Stomach (tissue), 9 donors: ENCODE data around the gene KCNMB3. TPM values are rescaled to one million over a fixed set of nuclear protein-coding genes. Genes with fewer than 3 reads are reported as not detected.
"Not testable (repeated sequence)": the region's sequence is repeated elsewhere in the genome, so short reads cannot be mapped to it uniquely, and the experiment has no call there.

Experiments
- DNase-seq, 2 donors: peaks; one replicate each; pipeline versions ENCODE4 v3.0.0 to v3.0.0-alpha.2; 2013 to 2019
- H3K27ac ChIP-seq, 5 donors: fragments of 200-600 bp in 4 of 5; sonication (generic) in 4 of 5; one replicate each; pipeline ENCODE4 v1.5.1; 2013 to 2019; ENCODE audit warnings: mild to moderate bottlenecking in 1 of 5, moderate library complexity in 1 of 5
- H3K27me3 ChIP-seq, 3 donors: fragments of 200-600 bp; sonication (generic); one replicate each; pipeline ENCODE4 v1.5.1; 2017 to 2019; ENCODE audit warnings: mixed run types in 1 of 3
- H3K36me3 ChIP-seq, 4 donors: fragments of 200-600 bp; sonication (generic); 1 replicate in 3 of 4; 2 replicates in 1 of 4; pipeline ENCODE4 v1.5.1; 2016 to 2019
- H3K4me1 ChIP-seq, 4 donors: fragments of 200-600 bp; sonication (generic); one replicate each; pipeline ENCODE4 v1.5.1; 2016 to 2019
- H3K4me3 ChIP-seq, 4 donors: fragments of 200-600 bp; sonication (generic) in 3 of 4; one replicate each; pipeline ENCODE4 v1.5.1; 2016 to 2019; ENCODE audit warnings: mild to moderate bottlenecking in 1 of 4
- H3K9me3 ChIP-seq, 4 donors: fragments of 200-600 bp; sonication (generic); one replicate each; pipeline ENCODE4 v1.5.1; 2016 to 2019
- EP300 ChIP-seq: sonication (generic); formaldehyde crosslinking; IDR thresholded peaks from one replicate; pipeline ENCODE4 v1.6.1; 2017; ENCODE audit warnings: antibody characterized with exemption
- POLR2A ChIP-seq, 4 donors: fragments of 450-650 bp; IDR thresholded peaks; one replicate each; pipeline ENCODE4 v1.6.1; 2016; ENCODE audit warnings: antibody characterized with exemption in 4 of 4, control low read depth in 2 of 4, mild to moderate bottlenecking in 1 of 4, moderate library complexity in 1 of 4
- POLR2AphosphoS5 ChIP-seq, 3 donors: sonication (generic); formaldehyde crosslinking; IDR thresholded peaks; one replicate each; pipeline ENCODE4 v1.6.1; 2016; ENCODE audit warnings: antibody characterized with exemption in 3 of 3
- WGBS, 5 donors: extraction: QIAGEN DNeasy Blood & Tissue Kit in 3 of 5; methylation state at CpG; one replicate each; pipeline versions ENCODE4 v1.1.5 to v1.1.7; 2013 to 2018; 5-methylcytosine and 5-hydroxymethylcytosine counted together
- intact Hi-C: fragments of 100-400 bp; cut with DNase I; formaldehyde crosslinking; loops from one replicate; pipeline ENCODE4 v1.15.1; 2023; ENCODE audit warnings: low total_unique reads
- polyA plus RNA-seq, 3 donors: library from polyadenylated mRNA; stranded (reverse); fragments of 200-250 nt; gene quantifications; one replicate each; pipeline ENCODE4 v1.2.3, GENCODE V29; 2013
- total RNA-seq, 5 donors: library from RNA; depleted of rRNA; stranded (reverse); fragments of >200 nt; gene quantifications; one replicate each; pipeline versions ENCODE4 v1.1.0 to v1.2.3, GENCODE V29; 2014 to 2016
- TF ChIP-seq, protein P1 (sequence below), 7 experiments: fragments of 450-650 bp in 4 of 7; fragments of 200-600 bp in 3 of 7; sonication (generic) in 3 of 7; IDR thresholded peaks; one replicate each; pipeline ENCODE4 v1.5.1; 2016 to 2019; ENCODE audit warnings: antibody characterized with exemption in 7 of 7, control low read depth in 2 of 7, mild to moderate bottlenecking in 1 of 7
- donor health status: healthy with polysubstance abuse.
- donor health status: Bipolar disorder and iron deficiency.
- donor health status: healthy.

KCNMB3 gene
- total and polyA plus RNA-seq, 8 donors = 0.58 to 7.2 (median 2.0) TPM; not detected in 1

DNA sequence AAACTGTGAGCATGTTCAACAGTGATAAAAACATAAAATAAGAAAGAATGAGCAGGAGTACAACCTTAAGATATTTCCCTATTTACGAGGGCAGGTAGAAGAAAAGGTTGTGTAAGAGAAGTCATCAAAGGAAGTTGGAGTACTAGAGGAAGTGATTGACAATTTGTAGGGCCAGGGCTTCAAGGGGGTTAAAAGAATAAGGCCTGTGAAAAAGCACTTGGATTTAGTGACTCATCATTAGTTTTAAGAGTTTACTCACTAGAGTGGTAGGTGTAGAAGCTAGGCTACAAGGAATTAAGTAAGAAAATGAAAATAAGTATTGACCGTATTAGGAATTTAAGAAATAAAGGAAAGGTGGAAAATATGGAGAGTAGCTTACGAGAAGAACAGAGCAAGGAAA lies 23.6 kb downstream of the KCNMB3 start:
- no peak overlapping the region for H3K27ac ChIP-seq
- peaks cover 0 to 76% (median 63%) of the 10 kb centered on the region in 4 donors for H3K36me3 ChIP-seq
- intact Hi-C loops = no loop called here
- TF ChIP-seq, protein P1, sequence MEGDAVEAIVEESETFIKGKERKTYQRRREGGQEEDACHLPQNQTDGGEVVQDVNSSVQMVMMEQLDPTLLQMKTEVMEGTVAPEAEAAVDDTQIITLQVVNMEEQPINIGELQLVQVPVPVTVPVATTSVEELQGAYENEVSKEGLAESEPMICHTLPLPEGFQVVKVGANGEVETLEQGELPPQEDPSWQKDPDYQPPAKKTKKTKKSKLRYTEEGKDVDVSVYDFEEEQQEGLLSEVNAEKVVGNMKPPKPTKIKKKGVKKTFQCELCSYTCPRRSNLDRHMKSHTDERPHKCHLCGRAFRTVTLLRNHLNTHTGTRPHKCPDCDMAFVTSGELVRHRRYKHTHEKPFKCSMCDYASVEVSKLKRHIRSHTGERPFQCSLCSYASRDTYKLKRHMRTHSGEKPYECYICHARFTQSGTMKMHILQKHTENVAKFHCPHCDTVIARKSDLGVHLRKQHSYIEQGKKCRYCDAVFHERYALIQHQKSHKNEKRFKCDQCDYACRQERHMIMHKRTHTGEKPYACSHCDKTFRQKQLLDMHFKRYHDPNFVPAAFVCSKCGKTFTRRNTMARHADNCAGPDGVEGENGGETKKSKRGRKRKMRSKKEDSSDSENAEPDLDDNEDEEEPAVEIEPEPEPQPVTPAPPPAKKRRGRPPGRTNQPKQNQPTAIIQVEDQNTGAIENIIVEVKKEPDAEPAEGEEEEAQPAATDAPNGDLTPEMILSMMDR (IDR thresholded peaks at IDR 0.05) = no peak
- no peak for TF ChIP-seq EP300
- no peak for TF ChIP-seq POLR2AphosphoS5 (IDR thresholded peaks at IDR 0.05)
- no peak for TF ChIP-seq POLR2A (IDR thresholded peaks at IDR 0.05)
- 84 to 94% (median 90%) methylated on average over 3 of the region's 3 CpGs for WGBS, 5 donors
- no peak for DNase-seq
- H3K4me3 ChIP-seq = no peak overlapping the region
- H3K4me1 ChIP-seq = no peaks in the 10 kb centered on the region
- no peaks in the 10 kb centered on the region for H3K9me3 ChIP-seq
- H3K27me3 ChIP-seq = no peaks in the 10 kb centered on the region

DNA sequence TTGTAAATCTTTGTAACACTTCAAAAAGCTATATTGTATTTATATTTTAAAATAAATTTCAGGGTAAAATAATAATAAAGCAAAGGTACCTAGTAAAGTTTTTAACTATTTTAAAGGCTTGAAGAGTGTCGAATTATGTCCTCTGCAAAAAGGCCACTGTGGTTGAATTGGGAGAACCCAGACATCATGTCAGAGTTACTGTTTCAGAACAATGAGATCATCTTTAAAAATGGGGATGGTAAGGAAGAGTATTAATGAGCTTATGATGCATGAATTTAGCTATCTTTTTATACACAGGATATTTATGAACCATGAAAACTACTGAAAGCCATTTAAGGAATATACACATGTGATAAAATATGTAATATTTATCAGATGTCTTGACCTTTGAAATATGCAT lies 26.3 kb downstream of the KCNMB3 start:
- no peak overlapping the region for H3K27ac ChIP-seq
- WGBS, 5 donors = 90 to 100% (median 96%) methylated on average over 1 of the region's 1 CpG

DNA sequence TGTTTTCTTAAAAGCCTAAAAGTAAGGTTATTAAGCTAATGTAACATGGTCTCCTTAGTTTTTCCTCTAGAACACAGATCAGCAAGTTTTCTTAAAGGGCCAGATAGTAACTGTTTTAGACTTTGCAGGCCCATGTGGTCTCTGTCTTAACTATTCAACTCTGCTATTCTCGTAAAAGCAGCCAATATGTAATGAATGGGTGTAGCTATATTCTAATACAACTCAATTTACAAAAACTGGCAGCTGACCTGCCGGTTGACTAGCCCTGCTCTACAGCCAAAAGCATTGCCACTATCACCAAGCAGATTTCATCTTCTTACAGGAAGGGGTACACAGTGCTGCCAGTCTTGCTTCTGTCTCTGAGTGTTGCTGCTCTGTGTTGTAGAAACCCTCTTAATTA lies 27.4 kb downstream of the KCNMB3 start:
- H3K4me3 ChIP-seq = no peak overlapping the region
- DNase-seq = no peak
- no peaks in the 10 kb centered on the region for H3K4me1 ChIP-seq
- no peak for TF ChIP-seq POLR2A (IDR thresholded peaks at IDR 0.05)
- TF ChIP-seq, protein P1 (IDR thresholded peaks at IDR 0.05) = no peak
- no peak for TF ChIP-seq POLR2AphosphoS5 (IDR thresholded peaks at IDR 0.05)
- TF ChIP-seq EP300 = no peak
- H3K27ac ChIP-seq = no peak overlapping the region
- H3K27me3 ChIP-seq = no peaks in the 10 kb centered on the region
- H3K9me3 ChIP-seq = no peaks in the 10 kb centered on the region
- H3K36me3 ChIP-seq = peaks cover 3 to 61% (median 53%) of the 10 kb centered on the region in 4 donors
- intact Hi-C loops = no loop called here
- 77 to 88% (median 84%) methylated on average over 2 of the region's 2 CpGs for WGBS, 5 donors

More for the DNA sequence above, 26.3 kb downstream of the KCNMB3 start:
- TF ChIP-seq EP300 = no peak
- Histone ChIP-seq H3K4me3 (no peak overlapping the region), H3K27me3 (no peaks in the 10 kb centered on the region), H3K36me3 (peaks cover 0 to 65% (median 58%) of the 10 kb centered on the region in 4 donors), H3K4me1 (no peaks in the 10 kb centered on the region), H3K9me3 (no peaks in the 10 kb centered on the region)
- intact Hi-C loops = no loop called here
- no peak for DNase-seq

DNA sequence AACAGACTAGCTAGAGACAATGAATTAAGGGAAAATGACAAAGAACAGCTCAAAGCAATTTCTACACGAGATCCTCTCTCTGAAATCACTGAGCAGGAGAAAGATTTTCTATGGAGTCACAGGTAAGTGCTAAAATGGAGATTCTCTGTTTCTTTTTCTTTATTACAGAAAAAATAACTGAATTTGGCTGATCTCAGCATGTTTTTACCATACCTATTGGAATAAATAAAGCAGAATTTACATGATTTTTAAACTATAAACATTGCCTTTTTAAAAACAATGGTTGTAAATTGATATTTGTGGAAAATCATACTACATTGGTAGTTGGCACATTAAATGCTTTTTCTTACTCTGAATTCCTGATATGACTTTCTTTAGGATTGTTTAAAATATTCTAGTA lies 32.7 kb downstream of the KCNMB3 start:
- H3K27ac ChIP-seq, H3K9me3 ChIP-seq, H3K27me3 ChIP-seq, H3K4me1 ChIP-seq, intact Hi-C loops, H3K4me3 ChIP-seq, DNase-seq: not testable (repeated sequence)
- 75 to 94% (median 90%) methylated on average over 1 of the region's 1 CpG for WGBS, 5 donors
- H3K36me3 ChIP-seq = peaks cover 7 to 46% (median 36%) of the 10 kb centered on the region in 4 donors

GRCh38 chr3:179215550-179215949 lies 35.4 kb downstream of the KCNMB3 start:
- WGBS, 5 donors = 85 to 100% (median 100%) methylated on average over 1 of the region's 1 CpG; no CpG with 5 or more reads in 2 of the 5 donors
- H3K4me1 ChIP-seq, DNase-seq, H3K4me3 ChIP-seq, intact Hi-C loops, H3K27ac ChIP-seq, H3K9me3 ChIP-seq, H3K27me3 ChIP-seq: not testable (repeated sequence)
- peaks cover 20 to 50% (median 46%) of the 10 kb centered on the region in 4 donors for H3K36me3 ChIP-seq

GRCh38 chr3:179200790-179201189 lies 50.1 kb downstream of the KCNMB3 start:
- peaks cover 0 to 50% (median 39%) of the 10 kb centered on the region in 4 donors for H3K36me3 ChIP-seq
- peaks cover 0 to 17% (median 5%) of the 10 kb centered on the region in 4 donors for H3K4me1 ChIP-seq
- no peaks in the 10 kb centered on the region for H3K27me3 ChIP-seq
- no peaks in the 10 kb centered on the region for H3K9me3 ChIP-seq
- TF ChIP-seq POLR2A (IDR thresholded peaks at IDR 0.05) (no peak), POLR2AphosphoS5 (IDR thresholded peaks at IDR 0.05) (no peak)
- 61 to 94% (median 73%) methylated on average over 2 of the region's 2 CpGs for WGBS, 5 donors
- no peak overlapping the region for H3K4me3 ChIP-seq
- no peak for DNase-seq
- intact Hi-C loops = no loop called here
- no peak overlapping the region for H3K27ac ChIP-seq
